GM19395 (cell line): ENCODE measurements around the gene TBC1D13.
"Not testable (repeated sequence)": the region's sequence is repeated elsewhere in the genome, so short reads cannot be mapped to it uniquely, and the experiment has no call there.

Experiments
- ATAC-seq: cut with Tn5 transposase; IDR thresholded peaks from one replicate; pipeline ENCODE4 v1.9.1; 2021; ENCODE audit warnings: mild to moderate bottlenecking, moderate library complexity; ENCODE audit not compliant: unreplicated experiment

TBC1D13 gene

DNA sequence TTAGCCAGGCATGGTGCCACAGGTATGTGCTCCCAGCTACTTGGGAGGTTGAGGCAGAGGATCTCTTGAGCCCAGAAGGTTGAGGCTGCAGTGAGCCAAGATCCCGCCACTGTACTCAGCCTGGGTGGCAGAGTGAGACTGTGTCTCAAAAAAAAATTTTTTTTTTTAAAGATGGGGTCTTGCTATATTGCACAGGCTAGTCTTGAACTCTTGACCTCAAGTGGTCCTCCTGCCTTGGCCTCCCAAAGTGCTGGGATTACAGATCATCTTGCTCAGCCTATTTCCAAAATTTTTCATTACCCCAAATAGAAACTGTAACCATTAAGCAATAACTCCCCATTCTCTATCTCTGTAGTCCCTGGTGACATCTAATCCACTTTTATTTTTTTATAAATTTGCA is 4.4 kb upstream of the TBC1D13 start:
- ATAC-seq, result no peak

DNA sequence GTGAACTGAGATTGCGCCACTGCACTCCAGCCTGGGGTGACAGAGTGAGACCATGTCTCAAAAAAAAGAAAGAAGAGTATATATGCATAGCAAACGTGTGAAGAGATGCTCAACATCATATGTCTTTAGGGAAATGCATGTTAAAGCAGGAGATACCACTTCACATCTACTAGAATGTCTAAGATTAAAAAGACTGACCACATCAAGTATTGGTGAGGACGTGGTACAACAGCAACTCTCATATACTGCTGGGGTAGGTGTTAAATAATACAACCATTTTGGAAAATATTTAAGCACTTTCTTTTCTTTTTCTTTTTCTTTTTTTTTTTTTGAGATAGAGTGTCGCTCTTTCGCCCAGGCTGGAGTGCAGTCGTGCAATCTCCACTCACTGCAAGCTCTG is 1.6 kb upstream of the TBC1D13 start:
- no peak for ATAC-seq

DNA sequence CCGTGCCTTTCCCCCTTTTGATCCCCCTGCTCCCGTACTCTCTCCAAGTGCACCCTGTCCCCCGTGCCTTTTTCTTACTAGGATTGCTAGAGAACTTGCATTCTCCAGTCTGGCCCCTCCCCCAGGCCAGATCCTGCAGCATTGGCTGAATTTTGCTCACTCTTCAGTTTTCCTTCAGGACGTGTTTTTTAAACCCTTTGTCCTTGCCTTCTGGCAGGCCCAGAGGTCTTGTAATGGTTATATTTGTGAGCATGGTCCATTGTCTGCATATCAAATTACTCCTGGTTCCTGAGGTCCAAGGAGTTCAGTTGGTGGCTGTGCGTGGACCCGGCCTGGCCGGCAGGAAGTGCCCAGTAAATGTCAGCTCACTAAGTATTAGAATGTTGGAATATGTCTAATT is 606 bp downstream of the TBC1D13 start:
- no peak for ATAC-seq

DNA sequence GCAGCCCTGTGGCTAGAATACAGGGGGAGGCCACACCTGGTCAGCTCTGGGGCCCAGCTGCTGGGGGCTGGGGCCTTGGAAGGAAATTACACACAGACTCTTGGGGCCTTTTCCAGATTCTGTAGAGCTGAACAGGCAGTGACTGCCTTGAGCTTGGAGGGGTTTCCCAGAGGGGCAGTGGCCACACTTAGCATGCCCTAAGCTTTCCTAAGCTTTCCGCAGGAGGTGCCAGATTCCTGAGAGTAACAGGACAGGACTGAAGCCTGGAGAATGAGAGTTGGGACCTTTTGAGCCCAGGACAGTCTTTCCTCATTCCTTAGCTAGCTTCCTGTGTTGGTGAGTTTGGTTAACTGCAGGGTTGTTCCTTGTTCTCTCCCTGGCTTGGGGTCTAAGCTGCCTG is 1.4 kb downstream of the TBC1D13 start:
- no peak for ATAC-seq

DNA sequence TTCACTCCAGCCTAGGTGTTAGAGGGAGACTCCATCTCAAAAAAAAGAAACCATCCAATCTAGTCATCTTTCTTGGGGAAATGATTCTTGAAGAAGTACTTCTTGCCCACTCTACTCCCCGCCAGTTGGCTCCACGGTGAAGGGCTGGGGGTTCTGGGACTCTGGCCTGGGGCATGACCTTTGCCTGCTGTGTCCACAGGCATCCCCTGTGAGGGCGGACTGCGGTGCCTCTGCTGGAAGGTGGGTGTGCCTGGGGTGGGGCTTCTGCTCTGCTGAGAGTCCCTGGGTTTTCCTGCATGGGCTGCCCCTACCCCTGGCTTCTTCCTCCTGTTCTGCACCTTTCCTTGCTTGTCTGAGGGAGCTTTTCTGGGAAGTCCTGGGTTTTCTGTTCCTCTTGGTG is 3.5 kb downstream of the TBC1D13 start:
- no peak for ATAC-seq

DNA sequence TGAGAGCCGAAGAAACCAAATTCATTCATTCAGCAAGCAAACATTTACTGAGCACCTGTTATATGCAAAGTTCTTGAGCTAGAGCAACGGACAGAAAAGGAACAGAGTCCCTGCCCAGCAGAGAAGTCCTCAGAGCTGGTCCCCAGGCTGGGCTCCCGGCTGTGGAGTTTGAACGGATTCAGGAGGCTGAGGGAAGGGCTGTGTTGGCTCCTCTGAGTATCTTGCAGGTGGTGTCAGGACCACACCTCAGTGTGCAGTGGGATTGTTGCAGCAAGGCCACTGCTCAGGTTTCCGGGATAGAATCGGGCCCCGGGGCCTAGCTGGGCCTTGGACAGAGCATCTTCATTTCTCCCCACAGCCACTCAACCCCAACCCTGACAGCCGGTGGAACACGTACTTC is 5.1 kb downstream of the TBC1D13 start:
- no peak for ATAC-seq

DNA sequence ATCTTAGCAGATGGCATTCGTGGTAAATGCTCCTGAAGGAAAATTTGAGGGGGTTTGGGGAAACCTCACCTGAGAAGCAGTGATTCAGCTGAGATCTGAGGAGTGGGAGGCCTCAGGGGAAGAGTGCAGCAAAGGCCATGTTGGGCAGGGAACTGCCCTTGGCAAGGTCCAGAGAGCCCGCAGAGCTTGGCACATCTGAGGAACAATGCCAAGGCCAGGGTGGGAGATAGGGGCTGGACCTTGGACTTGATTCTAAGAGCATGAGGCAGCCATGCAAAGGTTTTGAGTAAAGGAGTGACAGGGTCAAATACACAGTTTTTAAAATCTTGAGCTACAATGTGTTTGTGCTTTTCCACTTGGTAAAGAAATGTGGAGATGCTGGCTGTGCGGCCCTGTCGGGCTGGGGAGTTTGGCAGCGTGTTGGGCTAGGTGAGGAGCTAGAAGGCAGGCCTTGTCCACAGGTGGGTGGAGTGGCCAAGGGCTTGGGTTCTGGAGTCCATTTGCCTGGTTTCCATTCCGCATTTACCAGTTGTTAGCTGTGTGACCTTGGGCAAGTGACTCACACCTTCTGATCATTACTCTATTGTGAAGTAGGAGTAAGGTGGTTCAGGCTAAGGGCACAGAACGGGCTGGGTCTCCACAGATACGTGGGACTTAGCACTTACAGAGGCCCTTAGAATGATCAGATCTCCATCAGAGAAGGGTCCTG is 6.1 kb downstream of the TBC1D13 start:
- no peak for ATAC-seq

DNA sequence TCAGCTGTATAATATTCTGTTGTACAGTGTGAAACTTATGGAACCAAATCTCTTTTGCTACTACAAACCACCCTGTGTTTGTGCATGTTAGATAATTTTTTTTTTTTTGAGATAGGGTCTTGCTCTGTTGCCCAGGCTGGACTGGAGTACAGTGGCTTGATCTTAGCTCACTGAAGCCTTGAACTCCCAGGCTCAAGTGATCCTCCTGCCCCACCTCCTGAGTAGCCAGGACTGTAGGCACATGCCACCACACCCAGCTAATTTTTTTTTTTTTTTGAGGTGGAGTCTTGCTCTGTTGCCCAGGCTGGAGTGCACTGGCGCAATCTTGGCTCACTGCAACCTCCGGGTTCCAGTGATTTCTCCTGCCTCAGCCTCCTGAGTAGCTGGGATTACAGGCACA is 7.9 kb downstream of the TBC1D13 start:
- not testable (repeated sequence) for ATAC-seq

DNA sequence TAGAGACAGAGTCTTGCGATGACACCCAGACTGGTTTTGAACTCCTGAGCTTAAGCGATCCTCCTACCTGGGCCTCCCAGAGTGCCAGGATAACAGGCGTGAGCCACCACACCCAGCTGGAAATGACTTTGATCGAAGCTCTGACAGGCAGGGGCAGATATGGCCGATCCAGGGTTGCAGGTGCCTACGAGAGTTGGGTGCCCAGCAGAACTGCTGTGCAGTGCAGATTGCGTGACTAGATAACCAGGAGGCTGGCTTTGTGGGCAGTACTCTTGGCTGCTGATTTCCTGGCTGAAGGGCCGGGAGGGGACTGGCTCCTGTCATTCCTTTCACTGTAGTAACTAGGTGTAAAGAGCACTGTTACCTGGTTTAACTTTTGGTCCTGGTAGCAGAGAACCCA is 11.8 kb downstream of the TBC1D13 start:
- no peak for ATAC-seq

DNA sequence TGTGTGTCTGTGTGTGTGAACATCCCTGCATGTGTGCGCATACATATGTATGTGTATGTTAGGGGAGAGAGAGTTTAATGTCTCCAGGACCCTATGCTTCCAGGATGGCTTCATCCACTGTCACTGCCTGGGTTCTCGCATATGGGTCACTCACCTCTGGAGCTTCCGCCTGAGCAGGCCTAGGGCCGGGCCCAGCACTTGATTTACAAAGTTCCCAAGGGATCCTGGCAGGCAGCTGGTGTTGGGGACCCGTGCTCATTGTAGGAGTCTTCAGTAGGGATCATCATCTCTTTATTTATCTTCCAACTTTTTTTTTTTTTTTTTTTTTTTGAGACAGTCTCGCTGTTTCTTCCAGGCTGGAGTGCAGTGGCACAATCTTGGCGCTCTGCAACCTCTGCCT is 13.0 kb downstream of the TBC1D13 start:
- ATAC-seq, result no peak

DNA sequence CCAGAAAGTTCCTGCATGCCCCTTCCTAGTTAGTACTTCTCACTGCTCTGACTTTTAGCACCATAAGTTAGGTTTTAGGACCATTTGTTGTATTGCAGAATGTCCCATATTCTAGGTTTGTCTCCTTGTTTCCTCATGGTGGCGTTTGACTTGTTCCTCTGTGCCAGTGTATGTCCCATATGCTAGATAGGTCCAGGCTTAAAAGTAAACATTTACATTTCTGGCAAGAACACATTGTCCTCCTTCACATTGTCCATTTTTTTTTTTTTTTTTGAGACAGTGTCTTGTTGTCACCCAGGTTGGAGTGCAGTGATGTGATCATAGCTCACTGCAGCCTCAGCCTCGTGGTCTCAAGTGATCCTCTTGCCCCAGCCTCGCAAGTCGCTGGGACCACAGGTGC is 15.4 kb downstream of the TBC1D13 start:
- ATAC-seq, result no peak

DNA sequence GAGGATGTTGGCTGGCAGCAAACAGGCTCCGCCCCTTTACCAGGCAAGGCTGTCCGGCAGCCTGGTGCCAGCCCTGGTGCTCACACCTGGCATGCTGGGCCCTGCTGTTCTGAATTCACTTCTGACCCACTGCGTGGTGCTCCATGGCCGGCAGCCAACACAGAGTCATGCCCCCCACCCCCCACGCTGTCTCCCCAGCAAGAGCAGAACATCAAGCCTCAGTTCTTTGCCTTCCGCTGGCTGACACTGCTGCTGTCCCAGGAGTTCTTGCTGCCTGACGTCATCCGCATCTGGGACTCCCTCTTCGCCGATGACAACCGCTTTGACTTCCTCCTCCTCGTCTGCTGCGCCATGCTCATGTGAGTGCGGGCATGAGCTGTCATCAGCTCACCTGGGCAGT is 18.6 kb downstream of the TBC1D13 start:
- ATAC-seq, result no peak

DNA sequence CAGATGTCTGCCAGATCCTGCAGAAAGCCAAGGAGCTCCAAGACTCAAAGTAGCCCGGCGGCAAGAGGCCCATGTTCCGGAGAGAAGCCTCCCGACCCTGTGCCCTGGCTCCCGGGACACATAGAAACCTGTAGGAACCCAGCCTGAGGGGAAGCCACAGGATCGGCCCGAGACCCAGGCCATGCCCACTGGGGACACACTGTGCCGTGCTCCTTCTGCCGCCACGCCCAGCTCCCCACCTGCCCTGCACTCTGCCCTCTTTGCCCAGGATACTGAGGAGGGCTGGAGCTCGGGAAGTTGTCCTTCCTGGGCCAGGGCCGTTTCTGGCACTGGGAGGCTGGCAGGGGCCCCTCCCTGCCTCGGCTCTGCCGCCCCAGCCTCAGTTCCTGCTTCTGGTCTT is 20.8 kb downstream of the TBC1D13 start:
- no peak for ATAC-seq

DNA sequence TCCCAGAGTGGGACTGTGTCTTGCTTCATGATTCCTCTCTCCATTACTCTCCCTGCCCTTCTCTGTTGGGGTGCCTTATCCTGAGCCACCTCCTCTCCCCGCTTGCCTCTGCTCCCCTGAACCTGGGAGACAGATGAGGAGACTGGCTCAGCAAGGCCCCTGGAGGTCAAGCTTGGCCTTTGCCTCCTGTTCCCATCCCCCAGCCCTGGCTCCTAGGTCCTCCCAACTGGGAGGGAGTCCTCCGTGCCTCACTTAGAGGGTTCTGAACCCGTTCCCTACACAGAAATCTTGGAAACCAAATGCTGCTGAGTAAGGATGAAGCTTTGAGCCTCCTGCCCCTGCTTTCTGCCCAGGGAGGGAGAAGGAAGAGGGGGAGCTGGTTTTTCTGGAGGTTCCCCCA is 21.5 kb downstream of the TBC1D13 start:
- no peak for ATAC-seq

DNA sequence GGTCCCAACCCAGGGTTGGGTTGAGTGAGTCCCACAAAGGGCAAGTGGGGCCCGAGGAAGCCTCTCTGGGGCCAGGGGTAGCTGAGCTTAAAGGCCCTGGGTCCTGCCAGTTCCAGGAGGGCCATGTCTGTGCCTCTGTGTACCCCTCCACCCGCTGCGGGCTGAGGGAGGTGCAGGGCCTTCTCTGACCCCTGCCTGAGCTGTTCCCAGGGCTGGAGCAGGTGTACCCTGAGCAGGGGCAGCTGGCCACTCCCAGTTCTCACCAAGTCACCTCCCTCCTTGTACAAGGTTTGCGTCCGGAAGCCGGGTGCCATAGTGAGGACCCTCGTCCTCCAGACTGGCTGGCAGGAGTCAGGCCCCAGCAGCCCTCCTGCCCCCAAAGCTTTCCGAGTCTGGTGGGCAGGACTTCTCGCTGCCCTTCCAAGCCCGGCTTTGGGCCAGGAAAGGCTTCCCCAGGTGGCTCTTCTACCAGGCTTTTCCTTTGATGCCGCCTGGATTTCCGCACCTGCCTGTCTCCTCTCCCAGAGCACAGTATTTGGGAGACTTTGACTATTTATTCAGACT is 22.1 kb downstream of the TBC1D13 start:
- no peak for ATAC-seq

DNA sequence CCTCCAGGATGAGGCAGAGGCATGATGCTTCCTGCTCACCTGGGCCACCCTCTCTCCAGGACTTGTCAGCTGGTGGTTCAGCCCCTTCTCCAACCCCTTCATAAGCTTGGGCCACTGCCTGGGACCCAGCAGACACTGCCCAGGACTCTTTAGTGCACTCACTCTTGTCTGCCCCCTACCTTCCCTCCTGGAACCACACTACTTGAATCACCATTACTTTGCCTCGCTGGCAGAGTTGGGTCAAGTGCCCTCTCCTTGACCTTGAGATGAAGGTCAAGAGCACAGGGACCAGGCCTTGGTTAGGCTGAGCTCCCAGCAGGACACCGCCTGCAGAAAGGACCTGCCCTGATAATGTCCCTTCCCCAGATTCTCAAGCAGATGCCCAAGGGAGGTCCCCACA is 22.8 kb downstream of the TBC1D13 start:
- no peak for ATAC-seq

DNA sequence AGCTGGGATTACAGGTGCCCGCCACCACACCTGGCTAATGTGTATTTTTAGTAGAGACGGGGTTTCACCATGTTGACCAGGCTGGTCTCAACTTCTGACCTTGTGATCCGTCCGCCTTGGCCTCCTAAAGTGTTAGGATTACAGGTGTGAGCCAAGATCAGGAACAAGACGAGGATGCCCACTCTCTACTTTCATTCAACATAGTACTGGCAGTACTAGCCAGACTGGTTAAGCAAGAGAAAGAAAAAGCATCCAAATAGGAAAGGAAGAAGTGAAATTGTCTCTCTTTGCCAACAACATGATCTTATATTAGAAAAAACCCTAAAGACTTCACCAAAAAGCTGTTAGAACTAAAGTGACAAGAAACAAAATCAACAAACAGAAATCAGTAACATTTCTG is 23.8 kb downstream of the TBC1D13 start:
- ATAC-seq, result no peak

DNA sequence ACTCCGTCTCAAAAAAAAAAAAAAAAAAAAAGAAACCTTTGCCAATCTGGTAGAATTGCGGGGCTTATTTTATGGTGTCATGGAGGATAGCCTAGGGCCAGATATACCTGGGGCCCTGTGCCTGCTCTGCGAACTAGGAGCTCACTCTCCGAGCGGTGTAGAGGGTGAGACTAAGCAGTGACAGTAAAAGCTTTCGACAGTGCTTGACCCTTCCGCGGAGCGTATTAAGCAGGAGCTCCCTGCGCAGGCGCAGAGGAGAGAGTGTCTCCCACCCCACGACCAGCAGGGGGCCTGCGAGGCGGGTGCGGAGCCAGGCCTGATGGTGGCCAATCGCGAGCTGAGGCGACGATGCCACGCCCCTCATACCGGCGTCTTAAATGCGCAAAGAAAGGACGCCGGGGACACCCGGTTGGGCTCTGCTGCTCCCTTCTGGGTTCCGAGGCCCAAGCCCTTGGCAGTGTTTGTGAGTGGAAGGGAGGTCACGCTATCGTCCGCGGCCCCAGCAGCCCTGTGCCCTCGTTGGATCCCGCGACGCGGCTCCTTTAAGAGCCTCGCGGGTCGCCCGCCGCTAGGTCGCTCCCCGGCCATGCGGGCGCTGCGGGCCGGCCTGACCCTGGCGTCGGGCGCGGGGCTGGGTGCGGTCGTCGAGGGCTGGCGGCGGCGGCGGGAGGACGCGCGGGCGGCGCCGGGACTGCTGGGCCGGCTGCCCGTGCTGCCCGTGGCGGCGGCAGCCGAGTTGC is 31.2 kb downstream of the TBC1D13 start, which contains the start of gene ENDOG:
Gene ENDOG (plus strand): TSS at position 402 of the 740 bp plus-strand sequence. CDS start 185 bp downstream, at position 587.
- peak; percentile 84 for ATAC-seq

DNA sequence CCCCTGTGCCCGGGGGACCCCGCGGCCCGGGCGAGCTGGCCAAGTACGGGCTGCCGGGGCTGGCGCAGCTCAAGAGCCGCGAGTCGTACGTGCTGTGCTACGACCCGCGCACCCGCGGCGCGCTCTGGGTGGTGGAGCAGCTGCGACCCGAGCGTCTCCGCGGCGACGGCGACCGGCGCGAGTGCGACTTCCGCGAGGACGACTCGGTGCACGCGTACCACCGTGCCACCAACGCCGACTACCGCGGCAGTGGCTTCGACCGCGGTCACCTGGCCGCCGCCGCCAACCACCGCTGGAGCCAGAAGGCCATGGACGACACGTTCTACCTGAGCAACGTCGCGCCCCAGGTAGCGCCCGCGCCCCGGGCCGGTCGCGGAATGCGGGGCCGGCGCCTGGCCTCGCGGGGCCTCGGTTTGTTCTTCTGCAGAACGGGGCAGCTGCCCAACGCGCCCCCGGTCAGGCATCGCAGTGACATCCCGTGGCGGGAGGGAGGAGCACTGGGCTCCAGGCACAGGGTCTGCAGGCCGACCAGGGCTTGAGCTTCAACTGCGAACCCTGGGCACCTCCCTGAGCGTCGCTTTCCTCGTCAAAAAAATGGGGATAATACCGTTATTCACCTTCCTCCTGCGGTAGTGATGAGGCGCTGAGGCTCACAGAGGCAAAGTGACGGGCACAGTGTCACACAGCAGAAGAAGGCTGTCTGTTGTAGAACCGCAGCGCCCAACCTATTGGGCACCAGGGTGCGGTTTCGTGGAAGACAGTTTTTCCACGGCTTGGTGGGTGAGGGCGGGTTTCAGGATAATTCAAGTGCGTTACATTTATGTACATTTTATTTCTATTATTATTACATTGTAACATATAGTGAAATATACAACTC is 32.0 kb downstream of the TBC1D13 start:
- peak; percentile 26 for ATAC-seq

DNA sequence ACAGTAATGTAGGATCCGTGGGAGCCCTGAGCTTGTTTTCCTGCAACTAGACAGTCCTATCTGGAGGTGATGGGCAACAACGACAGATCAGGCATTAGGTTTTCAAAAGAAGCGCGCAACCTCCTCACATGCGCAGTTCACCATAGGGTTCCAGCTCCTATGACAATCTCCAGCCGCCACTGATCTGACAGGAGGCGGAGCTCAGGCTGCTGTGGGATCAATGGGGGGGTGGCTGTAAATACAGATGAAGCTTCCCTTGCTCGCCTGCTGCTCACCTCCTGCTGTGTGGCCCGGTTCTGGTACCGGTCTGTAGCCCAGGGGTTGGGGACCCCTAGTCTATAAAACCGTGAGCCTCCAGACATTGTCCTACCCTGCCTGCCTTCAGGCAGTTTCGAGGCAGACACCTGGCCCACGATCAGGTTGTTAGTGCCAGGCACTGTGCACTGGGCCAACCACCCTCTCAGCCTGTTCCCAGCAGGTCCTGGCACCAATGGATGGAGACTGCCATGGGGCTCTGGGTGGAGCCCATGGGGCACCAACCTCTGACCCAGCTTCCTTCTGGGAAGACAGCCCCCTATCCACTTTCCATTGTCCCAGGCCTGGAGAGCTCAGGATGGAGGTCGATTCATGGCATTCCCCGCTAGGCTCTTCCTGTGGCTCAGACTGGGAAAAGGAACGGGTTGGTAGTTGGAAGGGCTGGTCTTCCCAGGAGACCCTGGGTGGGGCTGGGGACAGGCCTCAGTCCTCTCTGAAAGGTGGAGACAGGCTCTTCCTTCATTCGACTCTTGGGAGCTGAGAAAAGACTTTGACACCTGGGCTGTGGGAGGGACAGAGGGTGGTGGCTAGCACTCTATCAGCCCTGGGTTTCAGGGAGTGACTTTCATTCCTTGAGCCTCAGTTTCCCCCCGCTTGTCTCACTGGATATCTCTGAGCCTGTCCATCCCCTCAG is 32.9 kb downstream of the TBC1D13 start:
- ATAC-seq, result no peak
